Glomerular visceral epithelial cell (primary cell): ENCODE data around the gene NIT2.

Experiments used
- DNase-seq: peaks from one replicate; pipeline ENCODE4 v3.0.0-alpha.2; 2016; ENCODE audit errors: extremely low spot score

NIT2 gene

DNA sequence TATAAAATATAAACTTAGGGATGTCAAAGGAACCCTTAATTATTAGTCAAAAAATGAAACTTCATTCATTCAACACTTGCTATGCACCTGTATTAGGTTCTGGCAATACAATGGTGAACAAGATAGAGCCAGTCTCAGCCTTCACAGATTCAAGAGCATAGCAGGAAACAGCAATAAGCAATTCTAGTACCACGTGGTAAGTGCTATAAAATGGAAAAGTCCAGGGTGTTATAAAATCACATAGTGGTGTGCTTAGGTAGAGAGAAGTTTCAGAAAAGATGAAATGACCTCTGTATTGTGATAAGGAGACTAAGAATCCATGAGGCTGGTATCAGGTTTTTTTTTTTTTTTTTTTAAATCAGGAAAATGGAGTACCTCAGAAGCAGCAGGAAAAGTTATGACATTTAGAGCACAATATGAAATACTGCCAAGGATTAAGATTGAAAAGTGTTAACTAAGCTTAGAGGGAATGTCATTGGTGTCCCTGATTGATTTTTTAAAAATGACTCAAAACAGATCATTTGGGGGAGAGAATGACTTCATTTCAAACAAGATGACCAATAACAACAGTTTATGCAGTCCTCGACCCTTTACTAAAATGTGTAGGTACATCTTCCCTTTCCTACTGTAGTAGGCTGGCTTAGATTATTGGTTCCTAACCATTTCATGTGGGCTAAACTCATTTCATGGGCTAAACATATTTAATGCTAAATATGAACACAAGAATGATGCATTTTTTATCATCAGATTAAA is 61.3 kb downstream of the NIT2 start:
- no peak for DNase-seq

DNA sequence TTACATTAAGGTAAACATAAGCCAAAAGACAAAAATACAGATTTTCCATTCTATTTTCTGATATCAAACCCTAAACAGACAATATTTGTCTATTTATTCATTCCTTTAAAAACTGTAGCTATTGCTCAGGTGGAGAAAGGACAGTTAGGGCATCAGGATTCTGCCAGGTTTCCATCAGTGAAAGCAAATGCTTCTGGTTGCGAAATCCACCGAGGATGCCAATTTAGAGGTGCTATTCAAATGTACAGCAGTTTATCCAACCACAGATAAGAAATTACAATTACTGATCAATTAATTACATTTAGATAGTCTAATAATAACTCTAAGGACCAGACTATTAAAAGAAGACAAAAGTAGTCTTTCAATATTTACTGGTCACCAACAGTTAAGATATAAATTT is 62.4 kb downstream of the NIT2 start:
- no peak for DNase-seq

DNA sequence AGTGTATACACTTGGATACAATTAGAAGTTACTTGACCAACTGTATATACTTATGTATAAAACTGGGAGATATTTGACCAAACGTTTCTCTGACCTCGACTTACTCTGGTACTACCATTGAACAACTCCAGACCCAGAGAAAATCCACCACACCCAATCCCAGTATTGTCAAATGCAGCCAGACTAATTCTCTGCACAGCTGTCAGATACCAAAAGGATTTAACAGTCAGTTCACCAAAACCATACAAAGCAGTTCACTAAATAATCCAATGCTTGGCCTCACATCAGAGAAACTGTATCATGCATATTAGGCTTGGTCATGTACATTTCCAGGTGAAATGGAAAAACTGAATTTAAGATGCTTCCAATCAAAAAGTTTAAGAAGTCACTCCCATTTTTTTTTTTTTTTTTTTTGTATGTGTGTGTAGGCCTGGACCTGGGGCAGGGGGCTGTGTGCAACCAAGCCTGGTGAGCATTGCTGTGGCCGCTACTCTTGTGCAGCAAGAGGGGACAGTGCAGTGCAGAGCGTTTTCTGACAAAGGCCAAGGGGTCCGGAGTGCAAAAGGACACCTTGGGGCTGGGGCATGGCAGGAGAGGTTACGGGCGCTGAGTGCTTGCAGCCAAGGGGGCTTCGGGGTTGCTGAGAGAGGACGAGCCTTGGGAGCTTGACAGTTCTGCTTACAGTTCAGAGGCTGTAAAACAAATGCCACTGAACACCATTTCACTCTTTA is 64.9 kb downstream of the NIT2 start:
- DNase-seq = no peak

DNA sequence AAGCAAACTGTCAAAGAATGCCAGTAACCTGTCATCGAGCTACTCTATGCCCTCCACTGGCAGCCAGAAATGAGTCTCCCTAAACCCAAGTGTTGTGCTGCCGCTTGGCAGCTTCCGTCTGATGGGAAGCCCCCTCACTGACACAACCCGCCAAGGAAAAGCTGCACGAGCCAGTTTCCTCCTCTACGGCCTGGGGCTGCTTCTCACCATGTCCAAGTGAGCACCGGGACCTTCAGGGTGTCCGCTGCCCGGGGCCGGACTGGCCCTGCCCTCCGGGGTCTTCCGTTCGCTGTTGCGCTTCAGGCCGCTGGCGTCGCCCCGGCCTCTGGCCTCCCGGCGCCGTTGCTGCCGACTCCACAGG is 65.8 kb downstream of the NIT2 start:
- DNase-seq = peak; percentile 20

DNA sequence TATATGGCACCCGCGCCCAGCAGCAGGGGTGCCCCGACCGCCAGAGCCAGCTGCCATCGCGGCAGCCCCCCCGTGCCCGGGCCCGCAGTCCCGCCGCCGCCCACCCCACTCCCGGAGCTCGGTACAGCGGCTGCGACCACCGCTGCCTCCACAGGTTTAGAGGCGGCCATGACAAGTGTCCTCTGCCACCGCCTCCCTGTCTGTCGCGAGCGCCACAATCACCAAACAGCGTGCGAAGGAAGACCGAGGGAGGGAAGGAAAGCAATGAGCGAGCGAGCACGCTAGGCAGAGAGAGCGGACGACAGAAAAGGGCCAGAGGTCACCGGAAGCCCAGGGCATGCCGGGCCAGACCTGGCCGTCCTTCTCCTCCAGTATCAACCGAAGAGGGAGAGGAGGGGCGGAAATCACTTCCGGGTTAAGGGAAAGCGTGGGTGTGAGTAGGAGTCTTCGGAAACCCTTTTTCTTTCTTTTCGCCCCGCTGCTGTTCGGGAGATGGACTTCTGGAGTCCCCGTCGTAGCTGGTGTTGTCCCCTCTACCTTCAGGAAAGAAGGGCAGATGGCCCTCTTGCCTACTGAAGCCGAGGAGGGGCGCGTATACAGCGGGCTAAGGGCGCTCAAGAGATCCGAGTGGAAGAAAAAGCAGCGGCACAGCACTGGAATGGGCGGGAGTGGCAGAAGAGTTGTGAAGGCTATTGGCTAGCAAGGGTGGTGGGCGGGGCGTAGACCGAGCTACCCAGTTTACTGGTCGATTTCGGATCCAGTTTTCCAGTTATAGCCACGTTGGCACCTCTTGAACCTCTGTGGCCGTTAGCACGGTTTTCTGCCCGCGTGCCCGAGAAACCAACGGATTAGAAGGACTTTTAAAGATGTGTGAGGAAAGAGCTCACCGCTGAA is 66.5 kb downstream of the NIT2 start, which contains the start of the genes LNP1 and TOMM70:
TSS of gene LNP1 (plus strand) at position 760 of the 894 bp plus-strand sequence. CDS start 28,191 bp downstream, outside the sequence.
TSS of gene TOMM70 (minus strand) at position 310 of the 894 bp plus-strand sequence. CDS start at position 170, 140 bp downstream.
- DNase-seq = peak; percentile 94

DNA sequence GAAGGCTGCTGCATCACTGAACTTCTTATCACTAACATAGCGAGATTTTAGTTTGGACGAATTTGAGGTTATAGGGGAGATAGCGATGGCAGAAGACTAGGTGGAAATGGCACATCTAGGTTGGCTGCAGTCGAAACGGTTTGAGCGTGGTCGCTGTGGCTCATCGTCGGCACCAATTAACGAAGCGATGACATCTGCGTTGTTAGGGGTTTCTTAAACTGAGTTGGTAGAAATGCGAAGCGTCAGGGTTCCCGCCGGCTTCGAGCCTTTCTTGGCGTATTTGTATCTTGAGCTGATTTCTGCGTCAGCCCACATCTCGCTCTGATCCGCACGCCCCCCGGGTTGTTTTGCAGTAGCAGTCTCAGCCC is 67.1 kb downstream of the NIT2 start:
- peak; percentile 47 for DNase-seq

DNA sequence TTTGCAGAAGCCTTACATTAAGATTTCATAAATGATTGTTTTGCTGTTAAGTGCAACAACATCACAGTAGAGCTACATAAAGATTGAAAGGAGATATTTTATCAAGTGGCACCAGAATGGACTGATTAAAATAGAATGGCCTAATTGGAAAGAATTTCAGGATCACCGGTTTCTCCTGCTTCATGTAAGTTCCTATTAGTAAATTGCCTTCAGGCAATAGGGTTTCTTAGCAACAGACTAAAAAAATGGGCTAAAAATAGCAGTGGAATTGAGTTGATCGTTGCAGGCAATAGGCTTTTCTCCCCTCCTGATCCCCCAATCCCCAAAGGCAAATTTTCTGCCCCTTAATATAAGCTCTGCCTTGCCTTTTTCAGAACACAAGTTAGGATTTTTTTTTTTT is 67.7 kb downstream of the NIT2 start:
- peak; percentile 9 for DNase-seq

DNA sequence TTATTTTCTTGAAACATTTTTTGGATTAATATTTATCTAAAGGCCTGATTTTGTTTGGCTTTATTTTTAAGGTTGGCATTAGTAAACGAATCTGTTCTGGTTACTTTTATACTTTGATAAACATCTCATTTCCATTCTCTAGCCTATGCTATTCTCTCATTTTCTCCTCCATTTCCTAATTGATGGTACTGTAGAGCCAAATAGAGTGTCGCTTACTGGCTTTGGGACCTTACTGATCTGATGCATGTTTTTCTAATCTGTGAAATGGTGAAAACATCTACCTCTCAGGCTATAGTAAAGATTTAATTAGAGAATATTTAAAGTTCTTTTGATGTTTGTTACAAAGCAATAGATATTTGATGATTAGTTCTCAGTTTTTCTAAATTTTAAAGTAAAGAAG is 68.3 kb downstream of the NIT2 start:
- no peak for DNase-seq

DNA sequence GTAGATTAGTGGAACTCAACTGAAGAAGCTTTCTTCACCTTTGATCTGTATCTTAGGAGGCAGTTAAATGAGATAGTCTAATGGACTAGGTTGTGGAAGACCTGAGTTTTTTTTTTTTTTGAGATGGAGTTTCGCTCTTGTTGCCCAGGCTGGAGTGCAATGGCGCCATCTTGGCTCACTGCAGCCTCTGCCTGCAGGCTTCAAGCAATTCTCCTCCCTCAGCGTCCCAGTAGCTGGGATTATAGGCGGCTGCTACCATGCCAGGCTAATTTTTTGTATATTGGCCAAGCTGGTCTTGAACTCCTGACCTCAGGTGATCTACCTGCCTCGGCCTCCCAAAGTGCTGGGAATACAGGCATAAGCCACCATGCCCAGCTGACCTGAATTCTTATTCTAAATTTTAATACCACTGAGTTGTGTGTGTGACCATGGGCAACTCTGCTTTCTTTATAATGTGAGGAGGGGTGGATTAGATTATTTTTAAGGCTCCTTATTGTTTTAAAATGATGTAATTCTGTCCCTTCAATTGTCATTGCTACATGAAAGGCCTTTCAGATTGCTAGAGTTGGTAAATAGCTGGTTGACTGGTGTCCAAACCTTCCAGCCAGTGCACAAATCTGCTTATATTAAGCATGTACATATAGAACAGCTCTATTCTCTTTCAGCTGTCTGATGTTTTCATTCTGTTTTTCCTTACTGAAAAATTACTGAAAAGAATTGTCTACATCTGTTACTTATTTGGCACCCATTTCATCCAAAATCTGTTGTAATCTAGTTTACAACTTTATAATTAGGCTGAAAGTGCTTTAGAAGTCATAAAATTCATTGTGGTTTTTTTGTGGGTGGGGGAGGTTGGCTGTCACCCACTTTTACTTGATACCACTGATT is 69.0 kb downstream of the NIT2 start:
- DNase-seq = peak; percentile 3

DNA sequence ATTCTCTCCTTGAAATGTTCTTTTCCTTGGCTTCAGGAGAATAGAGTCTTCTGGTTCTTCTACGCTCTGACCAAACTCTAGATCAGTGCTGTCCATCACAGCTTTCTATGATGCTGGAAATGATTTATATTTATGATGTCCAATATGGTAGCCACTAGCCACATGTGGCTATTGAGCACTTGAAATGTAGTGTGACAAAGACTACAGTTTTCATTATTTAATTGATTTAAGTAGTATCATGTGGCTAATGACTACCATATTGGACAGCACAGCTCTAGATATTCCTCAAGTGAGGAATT is 69.6 kb downstream of the NIT2 start:
- DNase-seq = no peak

DNA sequence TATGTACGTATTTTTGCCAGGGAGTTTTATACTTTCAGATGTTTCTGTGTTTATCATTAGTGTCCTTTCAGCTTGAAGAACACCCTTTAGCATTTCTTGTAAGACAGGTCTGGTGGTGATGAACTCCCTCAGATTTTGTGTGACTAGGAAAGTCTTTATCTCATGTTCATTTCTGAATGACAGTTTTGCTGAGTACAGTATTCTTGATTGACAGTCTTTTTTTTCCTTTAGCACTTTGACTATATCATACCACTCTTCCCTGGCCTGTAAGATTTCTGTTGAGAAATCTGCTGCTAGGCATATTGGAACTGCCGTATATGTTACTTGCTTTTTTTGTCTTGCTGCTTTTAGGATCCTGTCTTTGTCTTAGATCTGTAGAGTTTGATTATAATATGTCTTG is 72.6 kb downstream of the NIT2 start:
- DNase-seq = no peak

DNA sequence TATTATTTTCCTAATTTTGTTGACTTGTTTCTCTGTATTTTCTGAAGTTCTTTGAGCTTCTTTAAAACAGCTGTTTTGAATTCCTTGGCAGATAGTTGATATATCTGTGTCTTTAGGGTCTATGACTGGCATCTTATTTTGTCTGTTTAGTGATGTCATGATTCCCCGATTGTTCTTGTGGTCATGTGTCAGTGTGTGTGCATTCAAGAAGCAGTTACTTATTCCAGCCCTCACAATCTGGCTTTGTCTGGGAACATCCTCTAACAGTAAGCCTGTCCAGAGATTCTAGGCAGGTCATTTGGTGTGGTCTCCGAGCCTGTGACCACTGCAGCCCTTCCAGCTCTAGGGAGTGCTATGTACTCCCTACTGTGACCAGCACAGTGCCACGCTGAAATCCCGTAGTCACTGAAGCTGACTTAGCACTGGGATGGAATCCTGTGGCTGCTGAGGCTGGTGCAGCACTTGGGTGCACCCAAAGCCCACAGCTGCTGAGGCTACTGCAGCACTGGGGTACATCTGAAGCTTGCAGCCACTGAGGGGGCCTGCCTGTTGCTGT is 73.5 kb downstream of the NIT2 start:
- no peak for DNase-seq
